ENCODE results near the gene DLX1.

The DLX1 gene

DNA sequence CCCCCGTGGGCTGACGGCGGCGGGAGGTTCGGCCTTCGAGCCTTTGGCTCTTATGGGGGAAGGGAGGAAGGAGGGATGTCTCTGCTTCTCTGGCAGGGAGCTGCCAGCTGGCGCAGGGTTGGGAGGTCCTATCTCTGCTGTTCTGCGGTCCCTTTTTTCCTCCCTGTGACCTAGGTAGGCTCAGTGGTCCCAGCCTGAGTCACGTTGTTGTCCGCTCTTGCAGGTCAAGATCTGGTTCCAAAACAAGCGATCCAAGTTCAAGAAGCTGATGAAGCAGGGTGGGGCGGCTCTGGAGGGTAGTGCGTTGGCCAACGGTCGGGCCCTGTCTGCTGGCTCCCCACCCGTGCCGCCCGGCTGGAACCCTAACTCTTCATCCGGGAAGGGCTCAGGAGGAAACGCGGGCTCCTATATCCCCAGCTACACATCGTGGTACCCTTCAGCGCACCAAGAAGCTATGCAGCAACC is 2.5 kb downstream of the DLX1 start:
- DNase-seq, result no peak

- DNase-seq, result no peak
Observed at GRCh38 chr2:172088245-172089004, 3.1 kb downstream of the DLX1 start.

GRCh38 chr2:172089005-172089504 is 3.7 kb downstream of the DLX1 start:
- DNase-seq, result no peak

DNA sequence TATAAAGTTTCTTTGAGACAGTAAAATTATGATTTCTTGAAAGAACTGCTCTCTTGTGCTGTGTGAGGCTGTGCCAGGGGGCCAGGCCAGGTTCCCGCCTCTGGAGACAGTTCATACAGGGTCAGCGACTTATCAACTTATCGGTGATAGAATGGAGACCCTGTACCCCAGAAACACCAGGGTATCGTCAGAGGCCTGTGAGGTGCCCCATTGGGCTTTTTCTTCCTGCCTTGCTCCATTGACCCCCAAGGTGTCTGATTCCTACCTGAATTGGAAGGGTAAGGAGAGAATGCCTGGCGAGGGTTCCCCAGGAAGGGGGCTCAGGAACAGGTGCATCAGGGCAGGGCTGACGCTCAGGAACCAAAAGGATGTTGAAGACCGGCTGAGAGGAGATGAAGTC is 4.3 kb downstream of the DLX1 start:
- DNase-seq, result no peak

- DNase-seq, result no peak
Observed at GRCh38 chr2:172090044-172090961, 5.0 kb downstream of the DLX1 start.

DNA sequence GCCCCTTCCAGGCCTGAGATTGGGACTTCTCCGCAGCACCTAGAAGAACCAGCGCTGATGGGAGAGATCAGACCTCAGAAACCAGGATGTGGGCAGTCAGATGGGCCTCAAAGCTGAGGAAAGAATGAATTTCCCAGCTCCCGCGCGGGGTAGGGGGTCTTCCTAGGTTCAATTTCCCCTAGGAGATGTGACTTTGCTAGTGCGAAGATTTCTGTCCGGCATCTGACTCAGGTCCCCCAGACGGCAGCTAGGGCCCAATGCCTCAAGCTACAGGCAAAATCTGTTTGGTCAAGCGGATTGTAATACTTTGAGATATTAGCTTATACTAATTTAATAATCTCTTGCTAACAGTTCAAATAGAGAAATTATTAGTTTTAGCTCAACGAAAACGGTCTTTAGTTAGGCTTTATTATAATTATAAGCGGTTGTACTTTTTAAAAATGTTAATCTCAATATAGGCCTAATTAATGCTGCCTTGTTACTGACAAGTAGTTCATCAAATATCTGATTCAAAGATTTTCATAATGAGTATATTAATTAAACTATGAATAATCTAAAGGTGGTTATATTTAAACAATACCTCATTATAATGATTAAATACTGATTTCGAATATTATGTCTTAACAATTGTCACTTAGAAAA is 5.8 kb downstream of the DLX1 start:
- no peak for DNase-seq

- no peak for DNase-seq
Observed at GRCh38 chr2:172091761-172092566, 6.7 kb downstream of the DLX1 start.

GRCh38 chr2:172092716-172093415 is 7.6 kb downstream of the DLX1 start:
- DNase-seq, result no peak

- DNase-seq, result no peak
Observed at GRCh38 chr2:172093416-172094293, 8.3 kb downstream of the DLX1 start.

- DNase-seq, result no peak
Observed at GRCh38 chr2:172094294-172095145, 9.2 kb downstream of the DLX1 start.

GRCh38 chr2:172095146-172095904 is 10.0 kb downstream of the DLX1 start:
- DNase-seq, result peak; percentile 33

DNA sequence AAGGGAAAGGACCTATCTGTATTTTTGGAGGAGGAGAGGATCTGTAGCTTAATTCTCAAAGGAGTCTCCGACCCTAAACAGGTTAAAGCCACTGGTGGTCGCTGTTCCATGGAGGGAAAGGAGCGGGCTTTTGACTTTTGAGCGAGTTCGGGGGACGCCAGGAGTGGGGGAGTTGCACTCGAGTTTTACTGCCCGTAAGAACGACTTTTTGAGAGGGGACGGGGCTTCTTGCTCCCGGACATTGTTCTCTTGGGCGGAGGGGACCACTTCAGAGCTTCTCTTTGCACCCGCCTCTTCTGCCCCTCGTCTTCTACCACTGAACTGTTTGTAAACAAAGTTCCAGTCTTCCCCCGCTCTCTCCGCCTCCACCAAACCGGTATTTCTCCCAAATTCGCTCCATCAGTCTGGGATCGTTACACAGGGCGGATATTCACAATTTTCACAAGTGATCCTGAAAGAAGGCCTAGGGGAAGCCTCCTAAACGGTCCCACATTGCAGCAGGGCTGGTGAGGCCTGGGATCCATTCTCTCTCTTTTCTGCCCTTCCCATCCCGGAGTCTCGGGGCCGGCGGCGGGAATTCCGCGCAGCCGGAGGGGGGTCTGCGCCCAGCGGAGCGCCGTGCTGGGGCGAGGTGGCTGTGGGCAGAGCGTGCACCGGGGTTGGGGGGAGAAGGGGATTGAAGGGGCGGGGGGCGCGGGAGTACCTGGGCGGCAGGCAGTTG is 10.8 kb downstream of the DLX1 start:
- peak; percentile 48 for DNase-seq

DNA sequence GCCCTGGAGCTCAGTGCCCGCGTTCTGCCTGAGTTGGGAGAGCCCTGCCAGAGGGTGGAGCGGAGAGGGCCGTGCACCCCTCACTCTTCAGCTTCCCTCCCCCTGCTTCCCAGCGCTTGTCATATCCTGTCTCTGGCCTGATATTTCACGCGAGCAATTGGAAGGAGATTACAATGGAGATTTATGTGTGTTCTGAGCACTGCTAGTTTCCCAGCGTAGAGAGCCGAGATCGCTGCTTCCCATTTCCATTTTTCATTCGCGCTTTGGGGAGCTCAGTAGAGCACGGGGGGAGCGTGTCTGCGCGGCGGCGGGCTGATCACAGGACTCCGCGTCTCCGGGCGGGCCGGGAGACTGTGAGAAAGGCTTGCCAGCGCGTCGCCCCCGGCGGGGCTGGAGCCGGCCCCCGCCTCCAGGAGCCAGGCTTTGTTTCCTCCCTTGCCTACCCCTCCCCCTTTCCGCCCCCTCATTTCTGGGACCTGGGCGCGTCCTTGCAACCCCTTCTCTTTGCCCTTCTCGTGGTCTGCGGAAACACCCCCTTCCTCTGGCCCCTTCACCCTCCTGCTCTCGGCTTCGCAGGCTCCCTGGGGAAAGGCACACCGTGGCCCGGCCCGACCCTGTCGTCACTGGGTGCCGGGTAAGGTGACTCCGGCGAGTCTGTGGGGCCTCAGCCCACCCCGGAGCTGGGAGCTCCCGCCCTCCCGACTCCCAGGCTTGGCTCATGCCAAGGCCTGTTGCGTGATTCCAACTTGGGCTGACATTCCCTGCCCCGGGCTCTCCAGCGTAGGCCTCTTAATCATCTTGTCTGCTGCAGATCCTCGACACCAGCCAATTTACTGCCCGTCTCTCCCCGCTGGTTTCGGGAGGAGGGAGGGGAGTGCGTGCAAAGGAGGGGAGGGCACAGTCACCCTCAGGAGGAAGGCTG is 11.6 kb downstream of the DLX1 start:
- peak; percentile 54 for DNase-seq

GRCh38 chr2:172097557-172098131 is 12.3 kb downstream of the DLX1 start:
- peak; percentile 26 for DNase-seq

GRCh38 chr2:172098287-172098649 is 13.0 kb downstream of the DLX1 start:
- no peak for DNase-seq

- no peak for DNase-seq
Observed at GRCh38 chr2:172098650-172099471, 13.6 kb downstream of the DLX1 start.
